GM10248 (cell line): Measurements from ENCODE around the gene YARS1.

Source experiments
- CTCF ChIA-PET: fragments of 300-600 bp; sonication (Branson Sonifier 250); formaldehyde crosslinking; extraction: SDS; loops from one replicate; lab custom pipeline; 2021; ENCODE audit warnings: antibody characterized with exemption; lab: Yijun Ruan, JAX
- POLR2A ChIA-PET: fragments of 350-650 bp; sonication (Branson Sonifier 250); formaldehyde crosslinking; extraction: SDS; loops from one replicate; lab custom pipeline; 2020; ENCODE audit warnings: antibody characterized with exemption; lab: Yijun Ruan, JAX
- DNase-seq: peaks from one replicate; pipeline ENCODE4 v3.0.0; 2012; ENCODE audit errors: extremely low spot score
- TF ChIP-seq, protein P1 (sequence below): IDR thresholded peaks from 2 replicates; pipeline ENCODE4 v1.5.1; 2012; ENCODE audit warnings: mild to moderate bottlenecking, low read depth; ENCODE audit errors: extremely low read depth, missing control alignments, control extremely low read depth

YARS1 gene

GRCh38 chr1:32736812-32737791, 80.1 kb downstream of the YARS1 start:
- ChIA-PET POLR2A (no interaction called here), CTCF (interaction anchor here (1.2 to 1.3 kb wide), 2 partner anchors 25 to 36 kb away, joined by 3 to 4 read pairs; no protein-coding TSS in a partner anchor)
- no peak for DNase-seq

DNA sequence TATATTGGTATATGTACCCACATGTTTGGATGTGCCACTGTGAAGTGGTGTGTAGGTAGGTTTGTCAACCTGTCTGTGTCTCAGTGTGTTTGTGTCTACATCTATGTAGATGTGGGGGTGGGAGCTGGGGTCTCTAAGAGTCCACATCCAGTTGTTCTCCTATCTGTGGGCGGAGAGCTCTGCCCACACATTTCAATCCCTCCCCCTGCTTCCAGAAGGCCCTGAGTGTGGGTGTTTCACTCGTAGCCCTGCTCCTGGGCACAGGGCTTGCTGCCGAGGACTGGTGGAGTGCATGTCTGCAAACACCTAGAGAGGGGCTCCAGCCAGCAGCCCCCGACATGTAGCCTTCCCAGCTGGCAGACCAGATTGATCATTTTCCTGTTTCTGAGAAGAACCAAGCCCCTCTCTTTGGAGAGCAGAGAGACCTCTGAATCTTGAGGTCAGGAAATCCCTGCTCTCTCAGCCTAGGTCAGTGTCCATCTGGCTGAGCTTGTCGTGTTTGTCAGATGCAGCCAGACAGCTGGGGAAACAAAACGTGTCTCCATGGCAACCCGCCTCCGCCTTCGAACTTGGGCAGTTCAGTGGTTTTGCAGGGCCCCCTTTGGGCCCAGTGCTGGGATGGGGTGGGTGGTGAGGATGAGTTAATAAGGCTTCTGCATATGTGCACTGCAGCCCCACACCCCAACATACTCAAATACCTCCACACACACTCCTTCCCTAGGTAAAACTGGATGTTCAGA, 83.4 kb downstream of the YARS1 start:
- CTCF ChIA-PET: interaction anchor here (1.0 to 3.6 kb wide), 4 partner anchors 9 to 39 kb away, joined by 3 to 21 read pairs (median 6); no protein-coding TSS in a partner anchor
- DNase-seq: peak; percentile 56
- POLR2A ChIA-PET: no interaction called here

More at GRCh38 chr1:32736812-32737791, 80.1 kb downstream of the YARS1 start:
- TF ChIP-seq, protein P1, sequence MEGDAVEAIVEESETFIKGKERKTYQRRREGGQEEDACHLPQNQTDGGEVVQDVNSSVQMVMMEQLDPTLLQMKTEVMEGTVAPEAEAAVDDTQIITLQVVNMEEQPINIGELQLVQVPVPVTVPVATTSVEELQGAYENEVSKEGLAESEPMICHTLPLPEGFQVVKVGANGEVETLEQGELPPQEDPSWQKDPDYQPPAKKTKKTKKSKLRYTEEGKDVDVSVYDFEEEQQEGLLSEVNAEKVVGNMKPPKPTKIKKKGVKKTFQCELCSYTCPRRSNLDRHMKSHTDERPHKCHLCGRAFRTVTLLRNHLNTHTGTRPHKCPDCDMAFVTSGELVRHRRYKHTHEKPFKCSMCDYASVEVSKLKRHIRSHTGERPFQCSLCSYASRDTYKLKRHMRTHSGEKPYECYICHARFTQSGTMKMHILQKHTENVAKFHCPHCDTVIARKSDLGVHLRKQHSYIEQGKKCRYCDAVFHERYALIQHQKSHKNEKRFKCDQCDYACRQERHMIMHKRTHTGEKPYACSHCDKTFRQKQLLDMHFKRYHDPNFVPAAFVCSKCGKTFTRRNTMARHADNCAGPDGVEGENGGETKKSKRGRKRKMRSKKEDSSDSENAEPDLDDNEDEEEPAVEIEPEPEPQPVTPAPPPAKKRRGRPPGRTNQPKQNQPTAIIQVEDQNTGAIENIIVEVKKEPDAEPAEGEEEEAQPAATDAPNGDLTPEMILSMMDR: no peak

GRCh38 chr1:32729254-32730046, 87.7 kb downstream of the YARS1 start:
- TF ChIP-seq, protein P1: no peak
- ChIA-PET CTCF (interaction anchor here (0.7 to 5.5 kb wide), 6 partner anchors 10 to 329 kb away, joined by 3 to 55 read pairs (median 5); no protein-coding TSS in a partner anchor), POLR2A (interaction anchor here (1.1 kb wide), 1 partner anchor 394 kb away, joined by 4 read pairs; the partner anchor contains the start of gene MARCKSL1)
- DNase-seq: no peak

More for the DNA sequence above, 83.4 kb downstream of the YARS1 start:
- TF ChIP-seq, protein P1: no peak

DNA sequence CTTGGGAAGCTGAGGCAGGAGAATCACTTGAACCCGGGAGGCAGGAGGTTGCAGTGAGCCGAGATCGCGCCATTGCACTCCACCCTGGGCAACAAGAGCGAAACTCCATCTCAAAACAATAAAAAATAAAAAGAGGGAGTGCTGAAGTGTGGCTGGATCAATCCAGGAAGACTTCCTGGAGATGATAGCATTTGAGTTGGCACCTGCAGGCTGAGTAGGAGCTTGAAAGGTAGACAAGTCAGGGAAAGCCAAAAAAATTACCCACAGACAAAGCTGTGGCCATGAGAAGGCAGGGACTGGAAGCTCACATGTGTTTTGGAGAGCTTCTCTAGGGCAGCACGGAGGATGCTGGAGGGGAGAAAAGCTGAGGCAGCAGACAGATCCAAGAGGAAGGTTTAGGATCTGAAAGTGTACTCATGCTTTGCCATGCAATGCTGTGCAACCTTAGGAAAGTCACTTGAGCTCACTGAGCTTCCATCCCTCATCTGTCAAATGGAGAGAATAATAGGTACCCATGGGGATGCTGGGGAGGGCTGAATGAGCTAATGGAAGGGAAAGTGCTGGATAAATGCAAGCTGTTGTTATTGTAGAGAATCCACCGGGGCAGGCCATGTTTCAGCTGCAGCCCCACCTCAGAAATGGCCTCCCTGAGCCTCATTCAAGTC, 88.6 kb downstream of the YARS1 start:
- TF ChIP-seq, protein P1: no peak
- no peak for DNase-seq
- ChIA-PET POLR2A (no interaction called here), CTCF (interaction anchor here (1.0 to 5.5 kb wide), 7 partner anchors 11 to 328 kb away, joined by 3 to 55 read pairs (median 5); no protein-coding TSS in a partner anchor)

DNA sequence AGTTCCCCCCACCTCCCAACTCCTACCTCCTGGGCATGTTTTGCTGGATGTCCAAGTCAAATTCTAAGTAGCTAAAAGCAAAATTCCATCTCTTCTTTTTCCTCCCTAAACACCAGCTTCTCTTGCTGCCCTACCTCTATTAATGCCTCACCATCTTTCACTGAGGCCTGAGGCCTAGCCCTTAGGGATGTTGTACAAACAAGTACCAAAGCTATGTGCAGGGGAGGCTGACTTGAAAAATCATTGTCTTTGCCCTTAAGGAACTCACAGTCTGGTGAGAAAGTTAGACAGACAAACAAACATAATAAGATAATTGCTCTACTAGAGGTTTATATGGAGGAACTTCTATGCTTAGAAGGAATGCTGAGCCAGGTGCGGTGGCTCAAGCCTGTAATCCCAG, 89.3 kb downstream of the YARS1 start:
- no peak for DNase-seq
- POLR2A ChIA-PET: no interaction called here
- TF ChIP-seq, protein P1: no peak
- CTCF ChIA-PET: interaction anchor here (1.0 to 5.5 kb wide), 5 partner anchors 13 to 328 kb away, joined by 3 to 55 read pairs (median 3); no protein-coding TSS in a partner anchor
